ENCODE data around the gene COPZ1.
"Not testable (repeated sequence)": the region's sequence is repeated elsewhere in the genome, so short reads cannot be mapped to it uniquely, and the experiment has no call there.

Gene COPZ1

DNA sequence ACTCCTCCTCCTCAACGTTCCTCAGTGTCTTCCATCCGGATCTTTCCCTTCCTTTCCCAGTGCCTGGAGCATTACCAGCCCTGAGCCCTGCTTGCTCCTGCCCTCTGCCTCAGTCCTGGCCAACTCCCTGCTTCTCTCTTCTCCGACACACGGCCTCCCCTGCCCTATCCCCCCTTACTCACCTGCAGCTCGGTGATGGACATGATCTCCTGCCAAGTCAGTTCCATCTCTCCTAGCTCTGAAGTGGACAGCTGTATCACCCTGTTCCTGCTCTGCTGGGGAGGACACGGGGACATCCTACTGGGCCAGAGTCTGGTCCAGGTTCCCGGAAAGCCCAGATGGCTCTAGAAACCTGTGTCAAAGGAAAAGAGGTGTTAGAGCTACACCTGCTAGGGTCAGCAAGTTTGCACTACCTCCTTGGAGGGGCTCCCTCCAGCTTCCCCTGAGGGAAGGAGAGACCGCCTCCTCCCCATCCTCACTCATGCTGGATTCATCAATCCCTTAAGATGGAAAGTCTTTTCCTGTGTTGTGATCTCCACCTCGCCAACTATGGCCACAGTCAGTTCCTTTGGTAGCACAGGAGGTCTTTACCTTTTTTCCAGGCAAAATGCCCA, 29.9 kb upstream of the COPZ1 start:
- no peak for DNase-seq

DNA sequence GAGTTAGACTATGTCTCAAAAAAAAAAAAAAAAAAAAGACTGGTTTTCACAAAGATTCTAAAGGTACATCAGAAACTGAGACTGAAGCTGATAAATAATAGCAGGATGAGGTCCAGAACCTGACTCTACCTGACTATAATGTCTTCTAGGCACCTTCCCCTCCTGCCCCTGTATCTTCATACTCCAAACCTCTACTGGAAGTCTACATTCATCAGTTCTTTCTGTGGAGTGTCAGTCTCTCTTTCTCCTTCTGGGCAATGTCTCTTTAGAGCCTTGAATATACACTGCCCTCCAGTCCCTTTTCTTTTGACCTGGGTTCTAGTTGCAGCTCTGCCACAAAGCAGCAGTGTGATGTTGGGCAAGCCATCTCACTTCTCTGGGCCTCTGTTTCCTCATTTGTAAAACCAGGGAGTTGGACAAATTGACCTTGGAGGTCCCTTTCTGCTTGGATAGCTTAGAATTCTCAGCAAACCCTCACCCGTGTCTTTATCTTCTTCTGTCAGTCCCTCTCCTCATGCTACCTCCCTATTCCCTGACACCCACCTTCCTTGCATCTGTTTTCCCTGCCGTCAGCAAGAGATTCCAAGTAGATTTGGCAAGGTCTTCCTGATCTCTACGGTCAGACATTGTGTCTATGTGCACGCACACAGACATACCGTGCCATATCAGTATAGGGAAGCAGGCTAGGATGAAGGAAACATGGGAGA, 28.4 kb upstream of the COPZ1 start:
- no peak for DNase-seq

DNA sequence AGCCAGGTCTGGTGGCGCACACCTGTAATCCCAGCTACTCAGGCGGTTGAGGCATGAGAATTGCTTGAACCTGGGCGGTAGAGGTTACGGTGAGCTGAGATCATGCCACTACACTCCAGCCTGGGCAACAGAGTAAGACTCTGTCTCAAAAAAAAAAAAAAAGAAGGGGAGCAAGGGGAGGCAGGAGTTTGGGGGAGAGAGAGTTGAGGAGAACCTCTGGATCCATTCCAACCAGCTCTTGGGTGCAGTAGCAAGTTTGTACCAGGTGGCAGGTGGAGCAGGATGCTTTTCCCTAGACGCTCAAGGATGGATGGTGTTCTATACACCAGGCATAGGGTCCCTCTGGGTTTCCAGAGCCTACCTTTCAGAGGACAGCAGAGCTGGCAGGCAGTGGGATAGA, 26.0 kb upstream of the COPZ1 start:
- DNase-seq, result no peak

DNA sequence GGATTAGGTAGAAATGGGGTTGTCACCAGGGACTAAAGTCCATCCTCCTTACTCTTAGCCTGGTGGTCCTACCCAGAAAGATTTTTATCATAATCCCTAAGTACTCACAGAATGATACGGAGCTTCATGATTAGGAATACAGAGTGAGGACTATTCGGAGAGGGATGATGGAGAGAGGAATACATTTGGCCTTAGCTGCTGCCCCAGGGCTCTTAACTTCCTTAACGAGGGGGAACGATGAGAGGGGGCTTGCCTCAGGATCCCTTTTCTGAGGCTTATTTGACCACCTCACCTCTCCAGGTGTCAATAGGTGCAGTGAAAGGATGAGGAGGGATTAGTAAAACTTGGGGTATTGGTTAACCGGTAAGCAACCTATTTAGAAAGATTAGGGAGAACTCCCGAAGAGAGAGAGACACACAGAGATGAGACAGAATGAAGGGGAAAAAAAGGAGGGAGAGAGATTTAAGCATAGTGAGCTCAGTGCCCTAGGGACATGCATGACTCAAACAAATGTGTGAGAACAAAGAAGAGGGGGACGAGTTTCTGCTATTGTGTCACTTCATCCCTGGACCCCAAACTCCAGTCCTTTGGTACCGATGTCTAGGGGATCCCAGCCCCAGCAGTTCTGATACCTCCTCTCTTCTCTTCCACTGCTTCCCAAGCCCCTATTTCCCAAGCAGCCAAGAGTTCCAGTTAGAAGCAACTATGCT, 25.3 kb upstream of the COPZ1 start:
- DNase-seq, result no peak

DNA sequence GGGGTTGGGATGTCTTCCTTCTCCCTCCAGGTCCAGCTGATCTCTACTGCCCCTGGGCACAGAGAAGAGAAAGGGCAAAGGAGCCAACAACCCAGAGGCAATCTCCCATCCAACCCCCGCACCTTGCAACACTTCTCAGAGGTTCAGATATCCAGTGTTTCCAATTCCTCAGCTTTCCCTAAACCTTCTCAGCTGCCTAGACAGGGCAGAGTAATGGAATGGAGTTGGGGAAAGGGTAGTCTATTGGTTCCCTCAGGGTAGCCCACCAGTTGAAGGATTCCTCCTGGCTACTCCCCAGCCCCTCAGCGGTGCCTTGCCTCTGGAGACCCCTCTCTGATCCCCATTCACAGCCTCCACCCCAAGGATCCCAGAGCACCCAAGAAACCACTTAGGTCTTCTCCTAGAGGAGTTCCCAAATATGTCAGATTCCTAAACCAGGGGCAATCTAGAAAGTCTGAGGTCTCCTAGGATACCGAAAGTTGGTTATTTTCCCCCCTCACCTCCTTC, 24.7 kb upstream of the COPZ1 start:
- no peak for DNase-seq

DNA sequence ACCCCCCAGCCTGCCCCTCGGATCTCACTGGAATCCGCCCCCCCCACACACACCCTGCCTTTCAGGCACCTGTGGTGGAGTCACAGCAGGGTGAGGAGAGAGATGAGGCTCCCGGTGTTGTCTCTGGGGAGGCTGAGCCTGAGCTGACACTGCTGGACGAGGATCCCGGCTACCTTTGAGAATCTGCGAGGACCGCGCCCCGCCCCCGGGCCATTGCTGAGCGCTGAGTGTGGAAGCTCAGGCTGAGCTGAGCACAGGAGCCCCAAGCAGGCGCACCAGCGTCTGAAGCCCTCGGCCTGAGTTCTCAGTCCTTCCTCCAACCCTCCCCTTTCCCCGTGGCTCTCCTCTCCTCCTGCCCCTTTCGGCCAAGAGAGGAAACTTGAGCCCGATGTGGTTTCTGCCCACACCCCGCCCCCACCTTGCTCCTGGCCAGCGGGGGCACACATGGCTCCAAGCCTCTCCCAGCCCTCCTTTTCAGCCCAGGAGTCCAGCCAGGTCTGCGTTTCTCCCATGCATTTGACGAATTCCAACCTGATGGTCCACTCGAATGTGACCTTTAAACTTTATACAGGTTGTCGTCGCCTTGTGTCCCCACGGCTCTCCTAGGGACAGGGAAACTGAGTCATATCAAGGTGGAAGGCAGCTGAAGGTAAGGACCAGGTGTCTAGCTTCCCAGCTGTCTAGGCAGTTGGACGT, 24.1 kb upstream of the COPZ1 start, which contains the start of gene NFE2:
TSS of gene NFE2 (minus strand) at position 284 of the 696 bp plus-strand sequence. CDS start 5,767 bp downstream, outside the sequence.
- peak; percentile 70 for DNase-seq

DNA sequence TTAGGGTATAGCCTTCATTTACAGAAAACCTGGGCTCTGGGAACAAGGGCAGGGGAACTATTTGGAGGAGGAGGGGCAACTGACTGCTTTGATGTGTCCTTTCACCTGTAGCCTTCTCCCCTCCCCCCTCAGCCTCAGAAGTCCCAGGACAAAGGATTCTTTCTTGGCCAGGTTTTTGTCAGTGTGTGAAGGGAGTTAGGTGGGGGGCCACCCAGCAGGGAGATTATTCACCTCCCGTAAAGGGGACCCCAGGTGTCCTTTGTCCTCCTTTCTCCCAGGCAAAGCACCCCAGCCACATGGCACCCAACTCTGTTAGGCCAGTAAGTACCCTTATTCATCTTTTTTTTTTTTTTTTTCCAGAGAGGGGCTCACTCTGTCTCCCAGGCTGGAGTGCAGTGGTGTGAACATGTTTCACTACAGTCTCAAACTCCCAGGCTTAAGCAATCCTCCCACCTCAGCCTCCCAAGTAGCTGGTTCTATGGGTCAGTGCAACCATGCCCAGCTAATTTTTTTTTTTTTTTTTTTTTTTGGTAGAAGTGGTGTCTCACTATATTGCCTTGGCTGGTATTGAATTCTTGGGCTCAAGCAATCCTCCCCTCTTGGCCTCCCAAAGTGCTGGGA, 23.4 kb upstream of the COPZ1 start:
- DNase-seq, result no peak

DNA sequence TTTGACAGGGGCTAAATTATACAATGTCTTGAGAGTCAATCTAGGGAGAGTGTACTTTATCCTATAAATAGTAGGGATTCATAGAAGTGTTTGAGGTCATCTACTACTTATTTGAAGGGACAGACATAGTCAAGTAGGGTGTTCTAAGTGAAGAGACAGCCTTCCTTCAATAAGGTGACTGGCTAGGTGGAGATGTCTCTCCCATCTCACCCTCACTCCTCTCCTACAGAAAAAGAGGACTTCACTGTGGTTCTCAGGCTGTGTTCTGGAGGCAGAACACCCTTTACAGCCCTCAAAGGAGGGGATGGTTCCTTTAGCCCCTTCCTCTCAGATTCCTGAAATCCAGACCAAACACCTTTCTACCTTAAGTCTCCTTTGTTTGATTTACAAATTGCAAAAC, 21.3 kb upstream of the COPZ1 start:
- no peak for DNase-seq

DNA sequence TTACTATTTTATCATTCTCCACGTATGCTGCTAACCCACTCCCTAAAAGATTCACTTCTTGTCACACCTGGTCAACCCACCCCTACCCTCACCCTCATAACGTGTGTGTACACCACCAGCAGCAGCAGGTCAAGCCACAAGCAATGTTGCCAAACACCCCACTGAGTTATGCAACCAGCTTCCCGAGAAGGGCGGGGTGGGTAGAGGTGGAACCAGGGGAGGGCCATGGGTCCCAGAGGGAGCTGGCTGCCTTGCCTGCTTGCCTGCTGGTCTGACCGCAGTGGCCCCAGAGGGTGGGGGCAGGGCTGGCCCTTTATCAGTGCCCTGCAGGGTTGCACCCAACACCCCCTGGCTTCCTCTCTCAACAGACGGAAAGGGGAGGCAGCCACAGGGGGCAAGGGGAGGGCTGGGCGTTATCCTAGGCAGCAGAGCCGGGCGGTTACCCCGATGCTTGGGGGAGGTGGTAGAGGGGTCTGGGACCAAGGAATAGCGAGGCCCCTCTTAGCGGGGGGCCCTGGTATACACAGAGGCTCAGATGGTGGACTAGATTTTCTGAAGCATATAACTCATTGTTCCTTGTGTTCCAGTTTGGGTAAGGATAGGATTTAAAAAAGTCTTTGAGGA, 20.6 kb upstream of the COPZ1 start:
- peak; percentile 37 for DNase-seq

DNA sequence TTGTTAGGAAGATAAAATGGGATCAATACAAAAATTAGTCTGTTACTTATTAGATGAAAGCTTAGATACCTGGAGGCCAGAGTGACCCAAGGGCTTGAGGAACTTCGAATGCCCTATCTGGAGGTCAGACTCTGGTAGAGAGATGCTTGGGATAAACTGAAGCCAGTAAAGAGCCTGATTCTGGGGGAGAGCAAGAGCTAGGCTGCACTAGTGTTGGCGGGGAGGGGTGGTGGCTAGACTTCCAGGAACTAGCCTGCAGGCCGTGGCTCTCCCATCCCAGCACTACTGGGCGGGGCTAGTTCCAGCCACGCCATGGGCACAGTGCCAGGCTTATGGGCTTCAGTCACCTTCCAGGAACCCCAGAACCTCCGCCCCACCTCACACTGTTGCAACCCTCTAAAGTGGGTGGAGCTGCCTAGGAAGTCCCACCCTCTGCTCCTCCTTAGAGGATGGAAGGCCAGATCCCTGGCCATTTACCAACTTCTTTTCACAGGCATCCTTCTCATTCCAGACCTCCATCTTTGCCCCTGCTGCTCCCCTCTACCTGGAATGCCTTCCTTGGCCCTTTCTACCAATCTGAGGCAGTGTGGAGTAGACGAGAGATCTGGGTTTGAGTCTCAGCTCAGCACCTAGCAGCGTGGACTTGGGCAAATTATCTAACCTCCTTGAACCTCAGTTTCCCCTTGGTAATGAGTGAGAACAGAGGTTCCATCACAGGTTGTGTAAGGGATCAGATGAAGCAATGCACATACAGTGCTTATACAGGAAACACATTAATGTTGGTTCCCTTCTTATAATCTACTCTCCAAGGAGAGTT, 17.8 kb upstream of the COPZ1 start:
- peak; percentile 56 for DNase-seq

DNA sequence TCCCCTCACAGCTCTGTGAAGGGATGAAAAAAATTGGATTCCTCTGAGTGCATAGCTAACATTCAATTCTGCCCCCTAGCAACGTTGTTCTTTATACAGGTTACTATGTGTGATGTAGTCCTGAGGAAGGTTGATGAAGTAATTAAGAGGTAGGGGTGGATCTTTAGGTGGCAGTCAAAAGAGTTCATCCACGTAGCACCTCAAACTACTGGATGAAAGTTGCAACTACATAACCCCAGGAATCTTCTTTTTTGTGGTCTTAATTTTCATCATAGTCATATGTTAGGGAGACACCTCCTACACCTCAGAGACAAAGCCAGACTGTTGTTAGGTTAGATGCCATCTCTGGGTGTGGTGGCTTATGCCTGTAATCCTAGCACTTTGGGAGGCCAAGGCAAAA, 13.9 kb upstream of the COPZ1 start:
- no peak for DNase-seq

DNA sequence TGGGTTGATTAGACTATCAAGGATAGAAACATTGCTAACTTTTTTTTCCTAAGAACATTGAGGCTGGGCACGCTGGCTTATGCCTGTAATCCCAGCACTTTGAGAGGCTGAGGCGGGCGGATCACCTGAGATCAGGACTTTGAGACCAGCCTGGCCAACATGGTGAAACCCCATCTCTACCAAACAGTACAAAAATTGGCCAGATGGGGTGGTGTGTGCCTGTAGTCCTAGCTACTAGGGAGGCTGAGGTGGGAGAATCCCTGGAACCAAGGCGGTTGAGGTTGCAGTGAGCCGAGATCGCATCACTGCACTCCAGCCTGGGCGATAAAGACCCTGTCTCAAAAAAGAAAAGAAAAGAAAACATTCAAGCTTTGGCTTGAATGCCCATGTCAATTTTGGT, 12.6 kb upstream of the COPZ1 start:
- not testable (repeated sequence) for DNase-seq

DNA sequence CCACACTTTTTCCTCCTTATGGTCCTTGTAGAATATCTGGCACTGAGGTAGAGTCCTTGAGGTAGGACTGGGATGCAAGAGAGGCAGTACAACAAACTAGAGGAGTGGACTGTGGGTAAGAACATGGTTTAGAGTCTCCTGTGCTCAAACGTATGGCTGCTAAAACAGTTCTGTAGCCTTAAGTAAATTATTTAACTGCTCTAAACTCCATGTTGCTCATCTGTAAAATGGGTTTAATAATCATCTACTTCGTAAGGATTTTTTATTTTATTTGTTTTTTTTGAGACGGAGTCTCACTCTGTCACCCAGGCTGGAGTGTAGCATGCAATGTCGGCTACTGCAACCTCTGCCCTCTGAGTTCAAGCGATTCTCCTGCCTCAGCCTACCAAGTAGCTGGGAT, 3.6 kb upstream of the COPZ1 start:
- no peak for DNase-seq

DNA sequence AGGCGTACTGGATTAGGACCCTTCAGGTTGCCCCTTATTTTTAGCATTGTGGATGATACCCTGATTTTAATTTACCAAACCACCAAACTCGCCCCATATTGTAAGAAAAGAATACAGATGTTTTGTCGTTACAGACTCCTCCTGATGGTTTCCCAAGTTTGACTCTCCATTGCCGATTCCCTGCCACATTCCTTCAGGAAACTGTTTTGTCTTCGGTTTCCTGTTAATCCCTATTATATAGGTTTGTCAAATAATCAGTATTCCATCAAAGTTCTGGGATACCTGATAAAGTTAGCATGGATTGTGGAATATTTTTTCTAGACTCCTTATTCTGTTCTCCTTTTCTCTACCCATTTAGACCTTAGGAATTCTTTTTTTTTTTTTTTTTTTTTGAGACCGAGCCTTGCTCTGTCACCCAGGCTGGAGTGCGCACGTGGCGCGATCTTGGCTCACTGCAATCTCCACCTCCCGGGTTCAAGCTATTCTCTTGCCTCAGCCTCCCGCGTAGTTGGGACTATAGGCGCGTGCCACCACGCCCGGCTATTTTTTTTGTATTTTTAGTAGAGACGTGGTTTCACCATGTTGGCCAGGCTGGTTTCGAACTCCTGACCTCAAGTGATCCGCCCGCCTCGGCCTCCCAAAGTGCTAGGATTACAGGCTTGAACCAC, 645 bp downstream of the COPZ1 start:
- not testable (repeated sequence) for DNase-seq

DNA sequence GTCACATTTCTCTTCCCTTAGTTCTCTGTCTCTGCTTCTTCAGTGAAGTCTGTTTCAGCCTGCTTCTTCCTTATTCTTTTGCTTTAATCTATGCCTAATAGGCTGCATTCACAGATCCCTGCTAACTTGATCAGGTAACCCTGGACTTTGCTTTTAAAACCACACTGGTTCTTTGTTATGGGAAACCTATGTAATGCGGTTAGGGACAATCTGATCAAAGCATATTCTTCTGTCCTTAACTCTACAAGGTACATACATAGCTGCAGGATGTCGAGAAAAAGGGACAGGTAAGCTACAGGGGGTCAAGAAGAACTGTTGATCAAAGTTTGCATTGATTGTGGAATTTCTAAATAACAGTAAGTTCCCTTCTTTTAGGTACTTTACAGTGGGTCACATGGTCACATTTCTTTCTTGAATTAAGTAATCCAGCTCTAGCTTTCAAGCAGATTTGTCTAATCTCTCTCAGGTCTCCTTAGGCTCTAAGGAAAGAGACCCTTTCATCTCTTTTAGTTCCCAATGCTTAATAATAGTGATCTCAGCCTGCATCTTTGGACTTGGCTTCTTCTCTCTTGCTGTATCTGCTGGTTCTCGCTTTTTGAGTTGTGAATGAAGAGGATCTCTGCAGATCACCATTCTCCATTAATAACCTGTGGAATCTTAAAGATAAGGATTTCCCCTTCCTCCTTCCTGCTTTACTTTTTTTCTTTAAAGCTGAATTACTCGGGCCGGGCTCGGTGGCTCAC, 3.8 kb downstream of the COPZ1 start:
- DNase-seq, result no peak

DNA sequence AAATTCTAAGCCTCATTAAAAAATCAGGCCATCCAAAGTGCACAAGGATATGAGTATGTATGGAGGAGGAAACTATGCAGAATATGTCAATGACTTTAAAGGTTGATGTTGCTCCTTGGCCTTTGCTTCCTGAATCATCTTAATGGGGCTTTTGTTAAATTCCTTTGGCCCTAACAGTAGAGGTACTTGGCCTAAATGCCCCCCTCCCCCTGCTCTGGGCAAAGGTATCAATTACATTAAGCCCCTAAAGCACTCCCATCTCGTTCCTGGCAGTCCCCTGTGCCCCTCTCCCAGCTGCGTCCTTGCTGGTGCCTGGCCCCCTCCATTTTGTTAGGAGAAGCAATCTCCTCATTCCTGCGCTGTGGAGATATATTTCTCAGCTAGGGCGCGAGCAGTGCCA, 4.8 kb downstream of the COPZ1 start:
- DNase-seq, result no peak

DNA sequence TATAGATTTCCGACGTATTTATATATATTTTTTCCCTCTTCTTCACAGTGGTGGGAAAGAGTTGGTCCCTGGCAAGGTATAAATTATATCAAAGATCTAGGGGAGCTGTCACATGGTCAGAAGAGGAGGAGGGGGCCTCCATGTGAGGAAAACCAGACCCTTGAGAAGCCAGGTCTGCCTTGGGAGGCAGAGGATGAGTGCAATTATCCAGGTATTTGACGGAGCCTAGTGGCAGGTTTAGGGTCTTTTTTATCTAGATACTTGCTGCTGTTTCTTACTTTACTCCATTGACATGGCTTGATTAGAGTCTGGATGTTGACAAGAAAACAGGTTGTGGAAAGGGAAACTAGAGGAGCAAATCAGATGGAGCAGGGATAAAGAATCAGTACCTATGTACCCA, 5.5 kb downstream of the COPZ1 start:
- no peak for DNase-seq

DNA sequence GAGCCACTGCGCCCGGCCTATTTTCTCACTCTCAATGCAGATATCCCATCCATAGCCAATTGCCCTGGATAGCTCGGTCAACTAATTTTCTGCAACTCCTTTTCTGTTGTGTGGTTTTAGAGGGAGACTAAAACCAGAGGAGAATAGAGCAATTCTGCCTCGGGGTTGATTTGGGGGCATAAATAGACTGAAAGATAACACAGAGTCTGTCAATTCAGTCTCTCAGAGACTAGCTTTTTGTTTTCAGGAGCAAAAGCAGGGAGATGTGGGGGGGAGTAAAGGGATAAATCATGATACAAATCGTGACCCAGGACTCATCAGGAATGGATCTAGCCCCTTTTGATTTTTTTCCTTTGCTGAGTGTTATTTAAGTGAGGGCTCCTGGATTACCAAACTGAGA, 6.5 kb downstream of the COPZ1 start:
- no peak for DNase-seq

DNA sequence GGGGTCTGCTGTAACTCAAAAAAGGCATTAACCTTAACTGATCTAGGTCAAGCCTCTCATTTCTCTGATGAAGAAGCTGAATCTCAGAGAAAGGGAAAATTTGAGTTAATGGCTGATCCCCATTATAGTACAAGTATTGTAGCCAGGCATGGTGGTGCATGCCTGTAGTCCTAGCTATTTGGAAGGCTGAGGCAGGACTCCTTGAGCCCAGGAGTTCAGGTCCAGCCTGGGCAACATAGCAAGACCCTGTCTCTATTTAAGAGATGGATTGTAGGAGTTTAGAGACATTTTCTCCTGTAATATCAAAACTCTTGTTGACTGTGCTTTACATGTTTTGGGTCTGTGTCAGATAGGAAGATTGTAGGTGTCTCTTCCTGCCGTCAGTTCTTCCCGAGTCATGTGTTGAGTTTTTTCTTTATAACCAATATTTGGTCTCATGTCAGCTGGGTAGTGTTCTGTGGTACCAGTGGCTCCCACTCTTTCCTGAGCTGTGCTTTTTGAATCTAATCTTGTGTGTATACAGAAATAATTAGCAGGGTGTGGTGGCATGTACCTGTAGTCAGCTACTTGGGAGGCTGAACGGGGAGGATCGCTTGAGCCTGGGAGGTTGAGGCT, 8.6 kb downstream of the COPZ1 start:
- DNase-seq, result no peak

Measured in right hindlimb (tissue), 1 donor.